Posterior cingulate gyrus (tissue), 11 donors: ENCODE results near the gene NAALADL2.

Experiments used
- DNase-seq, 10 donors: peaks; one replicate each; pipeline versions ENCODE4 v3.0.0 to v3.0.0-alpha.2; 2020 to 2021; ENCODE audit warnings: mixed read lengths in 3 of 10
- intact Hi-C: fragments of 100-400 bp; cut with DNase I; formaldehyde crosslinking; loops from one replicate; pipeline ENCODE4 v1.15.1; 2023

Gene NAALADL2

DNA sequence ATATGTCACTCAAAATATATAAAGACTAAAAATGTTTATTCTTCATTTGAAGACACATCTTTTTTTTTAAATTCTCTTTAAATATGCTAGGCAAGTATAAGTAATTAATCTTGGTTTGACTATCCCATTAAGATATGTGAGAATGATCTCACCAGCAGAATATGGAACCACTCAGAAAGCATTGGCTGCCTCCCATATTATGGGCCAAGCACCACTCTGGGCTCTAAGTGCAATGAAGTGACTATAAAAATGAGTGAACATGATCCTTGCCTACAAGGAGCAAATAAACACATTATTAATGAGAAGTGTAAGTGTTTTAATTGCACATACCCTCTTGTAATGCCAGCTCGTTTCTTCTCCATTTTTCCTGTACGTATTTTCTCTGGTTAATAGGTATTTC lies 328.5 kb downstream of the NAALADL2 start:
- DNase-seq: no peak

DNA sequence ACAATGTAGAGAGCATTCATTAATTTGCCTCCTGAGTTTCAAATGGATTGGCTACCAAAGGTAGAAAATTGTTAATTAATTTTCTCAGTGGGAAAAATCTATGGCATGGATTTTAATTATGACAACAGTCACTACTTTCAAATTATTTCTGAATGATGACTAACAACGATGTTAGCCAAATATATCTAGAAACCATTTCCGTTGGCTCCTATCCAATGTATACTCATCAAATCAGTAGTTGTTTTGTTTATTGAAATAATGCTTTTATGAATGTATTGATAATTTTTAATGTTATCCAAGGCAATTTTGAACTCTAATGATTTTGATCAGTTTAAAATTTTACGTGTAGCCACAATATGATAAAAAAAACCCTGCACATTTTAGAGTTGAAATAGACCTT lies 333.4 kb downstream of the NAALADL2 start:
- no peak for DNase-seq
- intact Hi-C loops: no loop called here

More for the DNA sequence above, 328.5 kb downstream of the NAALADL2 start:
- intact Hi-C loops: no loop called here

DNA sequence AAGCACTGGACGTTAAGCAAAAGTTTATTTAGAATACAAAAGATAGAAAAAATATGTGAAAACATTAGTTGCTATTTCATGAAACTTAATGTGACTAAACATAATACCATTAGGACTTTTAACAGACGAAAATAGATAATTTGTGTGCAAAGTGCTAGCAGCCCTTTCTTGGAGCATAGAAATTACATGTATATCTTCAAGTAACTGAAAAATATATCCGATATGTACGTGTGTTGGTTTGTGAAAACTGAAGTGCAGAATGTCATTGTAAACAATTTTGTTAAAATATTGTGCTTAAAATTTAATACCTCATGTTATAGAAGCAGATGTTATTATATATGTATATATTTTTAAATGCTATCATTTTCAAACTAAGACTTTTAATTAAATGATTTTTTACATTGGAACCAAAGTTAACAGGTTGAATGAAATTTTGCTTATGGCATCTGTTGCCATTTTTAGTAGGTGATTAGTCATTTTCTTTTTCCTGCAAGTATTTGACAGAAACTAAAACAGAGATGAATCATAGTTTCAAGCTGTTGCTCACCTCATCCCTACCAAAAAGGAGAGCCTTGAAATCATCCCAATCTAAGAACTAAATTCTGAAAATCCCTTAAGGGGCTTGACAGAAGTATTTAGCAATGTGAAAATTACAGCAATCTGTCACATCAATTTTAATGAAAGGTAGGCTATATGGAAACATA lies 334.8 kb downstream of the NAALADL2 start:
- DNase-seq: no peak
- intact Hi-C loops: no loop called here

DNA sequence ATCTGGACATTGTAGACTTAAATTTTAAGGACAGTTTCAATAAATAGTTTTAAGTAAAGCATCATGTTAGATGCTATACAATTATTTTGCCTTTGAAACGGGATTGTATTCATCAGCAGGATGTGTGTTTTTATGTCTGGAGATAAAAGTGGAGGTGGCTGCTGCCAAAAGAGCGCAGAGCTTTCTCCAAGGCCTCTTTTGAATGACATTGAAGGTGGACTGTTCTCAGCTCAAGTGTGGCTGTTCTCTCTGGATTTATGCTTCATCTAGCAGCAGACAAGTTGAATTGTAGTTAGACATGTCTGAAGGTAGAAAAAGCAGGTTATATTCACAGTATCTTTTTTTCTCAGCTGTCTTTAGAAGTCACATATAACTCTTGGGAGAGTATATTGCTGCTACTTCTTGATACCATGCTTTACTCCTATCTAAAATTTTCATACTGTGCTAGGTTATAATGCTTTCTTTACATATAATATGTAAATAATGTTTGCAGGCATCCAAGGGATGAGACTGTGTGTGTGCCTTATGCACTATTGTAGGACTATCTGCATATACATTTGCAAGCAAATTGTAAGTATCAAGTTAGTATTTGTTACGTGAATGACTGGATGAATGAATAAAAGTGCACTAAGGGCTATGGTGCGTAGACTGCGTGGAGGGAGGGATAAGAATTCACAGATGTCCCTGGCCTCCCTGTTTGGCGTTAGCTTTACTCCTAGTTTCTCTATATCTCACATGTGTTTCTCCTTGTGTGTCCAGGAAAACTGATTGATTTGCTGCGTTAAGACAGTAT lies 340.1 kb downstream of the NAALADL2 start:
- DNase-seq: no peak
- intact Hi-C loops: no loop called here

DNA sequence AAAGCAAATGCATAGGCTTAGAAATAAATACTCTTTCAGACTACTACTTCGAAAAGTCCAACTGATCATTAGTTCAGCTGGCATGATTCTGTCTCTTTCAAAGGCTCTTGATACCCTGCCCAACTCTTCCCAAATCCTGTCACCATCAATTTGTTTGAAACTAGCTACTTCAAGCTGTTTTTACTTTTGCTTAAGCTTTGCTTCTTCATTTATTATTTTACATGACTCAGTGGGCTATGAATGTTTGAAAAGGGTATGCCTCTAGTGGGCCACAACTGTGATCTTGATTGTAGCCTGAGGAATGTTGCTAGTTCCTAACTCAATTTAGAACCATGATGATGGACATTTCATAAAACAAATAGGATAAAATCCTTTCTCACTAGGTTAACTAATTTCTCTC lies 340.8 kb downstream of the NAALADL2 start:
- intact Hi-C loops: no loop called here
- DNase-seq: no peak

DNA sequence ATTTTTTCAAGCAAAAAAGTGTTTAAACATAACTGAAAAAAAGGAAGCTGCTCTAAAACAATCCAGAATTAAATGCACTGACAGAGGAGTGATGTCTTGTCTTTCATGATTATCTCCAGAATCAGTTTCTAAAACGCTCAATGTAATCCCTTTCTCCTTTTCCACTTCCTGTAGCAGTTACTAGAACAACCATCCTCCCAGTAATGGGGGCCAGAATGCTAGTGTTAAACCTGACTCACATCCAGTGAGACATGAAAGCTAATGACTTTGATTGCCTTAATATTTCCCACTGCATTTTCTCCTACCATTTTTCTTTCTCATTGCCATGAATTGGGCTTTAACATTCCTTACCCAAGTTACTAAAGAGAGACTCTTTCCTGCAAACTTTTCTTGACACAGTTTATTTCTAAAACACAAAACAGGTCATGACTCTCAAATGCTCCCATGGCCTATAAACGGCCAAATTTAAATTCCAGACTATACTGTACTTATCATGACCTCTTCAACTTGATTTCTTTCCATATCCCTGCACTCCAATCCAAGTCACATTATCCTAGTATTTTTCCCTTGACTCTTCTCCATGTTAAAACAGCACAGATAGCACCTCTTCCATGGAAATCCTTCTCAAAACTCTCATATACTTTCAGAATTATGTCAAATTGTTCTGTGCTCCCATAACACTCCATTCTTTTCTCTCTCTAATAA lies 341.4 kb downstream of the NAALADL2 start:
- intact Hi-C loops: no loop called here
- no peak for DNase-seq

DNA sequence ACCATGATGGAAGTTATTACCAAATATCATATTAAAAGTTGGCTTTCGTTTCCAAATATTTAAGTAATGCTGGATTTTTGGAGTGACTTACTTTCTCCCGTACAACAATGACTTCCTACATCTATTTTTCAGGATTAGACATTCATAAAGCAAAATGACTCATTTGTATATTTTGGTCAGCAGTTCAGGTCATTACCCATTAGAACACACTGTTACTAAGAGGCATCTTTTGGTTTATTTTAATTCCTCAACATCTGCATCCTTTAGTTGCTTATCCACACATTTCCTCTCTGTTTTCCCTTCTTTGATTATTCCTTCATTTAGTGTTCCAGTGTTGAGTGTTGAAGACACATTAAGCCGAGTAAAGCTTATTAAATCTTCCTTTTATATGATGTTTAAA lies 348.2 kb downstream of the NAALADL2 start:
- intact Hi-C loops: no loop called here
- DNase-seq: no peak

DNA sequence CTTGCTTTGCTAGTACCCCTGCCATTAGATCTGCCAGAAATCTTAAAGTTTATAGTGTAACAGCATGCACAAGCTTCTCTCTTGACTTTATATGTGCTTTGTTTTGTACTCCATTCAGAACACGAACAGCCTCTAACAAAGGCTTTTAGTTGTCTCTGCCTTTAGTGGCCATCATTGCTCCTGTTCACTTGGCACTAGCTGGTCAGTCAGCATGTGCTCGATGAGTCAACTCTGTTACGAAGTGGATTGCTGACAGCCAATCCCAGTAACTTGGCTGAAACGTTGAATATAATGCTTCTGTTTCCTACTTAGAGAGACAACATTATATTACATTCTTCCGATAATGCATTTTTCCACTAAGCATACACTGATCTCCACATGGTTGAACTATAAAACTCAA lies 349.2 kb downstream of the NAALADL2 start:
- intact Hi-C loops: no loop called here
- DNase-seq: peak in 6 of 10 donors; percentile 9 to 85 (median 43)

DNA sequence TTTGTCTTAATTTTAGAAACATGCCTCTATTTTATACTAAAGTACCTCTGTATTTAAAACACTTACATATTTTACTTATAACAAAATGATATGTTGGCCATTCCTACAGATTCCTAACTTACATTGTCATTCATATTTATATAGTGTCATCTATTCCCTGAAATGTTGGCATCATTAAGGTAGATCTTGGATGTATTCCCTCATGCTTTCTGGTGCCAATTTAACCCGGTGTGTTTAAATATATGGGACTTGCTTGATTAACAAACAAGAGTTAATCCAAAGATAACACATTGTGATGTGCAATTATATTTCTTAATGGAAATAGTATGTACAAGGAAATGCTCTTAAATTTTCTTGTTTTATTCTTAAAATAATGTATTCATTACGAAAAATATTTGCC lies 352.3 kb downstream of the NAALADL2 start:
- intact Hi-C loops: no loop called here
- DNase-seq: no peak

DNA sequence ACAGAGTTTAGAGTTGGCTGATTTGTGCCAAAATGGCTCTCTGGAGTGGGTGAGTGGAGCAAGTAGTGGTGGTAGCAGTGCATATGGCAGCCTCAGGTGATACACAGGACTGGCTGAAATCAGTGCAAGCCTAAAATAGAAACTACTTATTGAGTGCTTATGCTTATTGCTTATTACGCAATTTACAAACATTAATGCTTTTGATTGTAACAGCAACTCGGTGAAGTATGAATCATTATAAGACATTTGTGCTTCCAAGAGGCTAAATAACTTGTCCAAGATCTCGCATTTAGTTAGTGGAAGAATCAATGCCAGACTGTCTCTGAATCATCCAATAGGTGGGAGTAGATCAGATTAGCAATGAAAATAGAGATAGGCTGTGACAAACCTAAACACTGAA lies 353.8 kb downstream of the NAALADL2 start:
- DNase-seq: no peak
- intact Hi-C loops: no loop called here

DNA sequence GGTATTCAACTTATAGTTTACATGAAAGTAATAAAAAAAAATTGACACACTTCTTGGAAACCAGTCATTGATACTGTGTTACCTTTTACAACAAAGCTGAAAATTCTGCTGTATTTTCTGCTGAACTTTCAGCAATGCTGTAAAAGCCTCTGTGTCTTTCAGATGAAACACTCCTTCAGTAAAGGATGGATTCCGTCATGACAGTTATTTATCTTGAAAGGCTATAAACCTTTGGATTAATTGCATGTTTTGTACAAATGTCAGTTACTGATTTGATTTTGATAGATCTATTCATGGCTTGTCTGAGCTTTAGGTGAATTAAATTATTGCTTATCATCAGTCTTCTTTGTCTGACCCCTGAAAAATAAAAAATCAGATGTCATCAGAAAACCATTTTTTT lies 355.1 kb downstream of the NAALADL2 start:
- intact Hi-C loops: no loop called here
- DNase-seq: no peak

DNA sequence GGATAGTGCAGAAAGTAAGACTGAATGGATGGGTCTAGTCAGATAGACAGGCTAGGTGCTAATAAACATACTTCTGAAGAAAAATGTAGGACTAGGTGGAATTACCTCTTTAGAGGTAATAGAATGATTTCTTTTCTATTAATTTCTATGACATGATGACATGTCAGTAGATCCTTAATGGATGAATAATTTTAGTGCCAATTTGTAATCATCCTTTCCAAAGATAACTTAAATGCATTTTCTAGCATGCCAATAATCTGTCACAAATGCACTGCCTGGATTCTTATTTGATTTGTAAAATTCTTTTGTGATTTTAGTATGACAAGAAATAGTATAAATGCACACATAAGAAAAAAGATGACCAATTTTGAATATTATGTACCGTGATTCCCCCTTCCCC lies 356.7 kb downstream of the NAALADL2 start:
- no peak for DNase-seq
- intact Hi-C loops: no loop called here

DNA sequence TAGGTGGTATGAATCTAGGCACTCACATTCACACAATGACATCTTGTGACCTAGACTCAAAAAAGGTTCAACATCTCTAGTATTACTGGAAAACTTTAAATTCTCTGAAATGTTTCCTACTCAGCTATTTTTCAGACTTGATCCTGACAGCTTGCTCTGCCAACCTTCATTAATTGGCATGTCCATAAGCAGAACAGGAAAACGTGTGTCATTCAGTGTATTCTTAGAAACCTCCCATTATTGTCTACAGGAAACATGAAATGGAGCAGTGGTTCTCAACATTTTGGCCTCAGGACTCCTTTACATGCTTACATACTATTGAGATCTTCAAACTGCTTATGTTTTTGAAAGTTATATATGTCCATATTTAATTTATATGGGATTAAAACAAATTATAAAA lies 363.2 kb downstream of the NAALADL2 start:
- no peak for DNase-seq
- intact Hi-C loops: no loop called here

DNA sequence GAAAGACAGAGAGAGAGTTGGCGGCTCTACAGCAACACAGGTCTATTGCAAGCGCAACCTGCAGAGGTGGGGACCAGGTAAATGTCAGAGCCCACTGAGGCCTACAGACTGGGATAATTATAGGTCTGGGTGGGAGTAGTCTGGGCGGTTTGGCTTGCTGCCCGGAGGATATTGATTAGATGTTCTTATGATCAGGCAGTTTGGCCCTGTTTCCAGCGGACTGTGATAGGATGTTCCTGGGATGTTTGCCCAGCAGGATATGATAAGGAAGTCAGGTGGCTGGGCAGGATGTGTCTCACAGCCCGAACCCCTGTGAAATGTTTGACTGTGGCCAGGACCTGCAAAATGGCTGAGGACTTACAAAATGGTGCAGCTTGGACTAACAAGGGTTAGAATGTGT lies 364.9 kb downstream of the NAALADL2 start:
- intact Hi-C loops: no loop called here
- no peak for DNase-seq

DNA sequence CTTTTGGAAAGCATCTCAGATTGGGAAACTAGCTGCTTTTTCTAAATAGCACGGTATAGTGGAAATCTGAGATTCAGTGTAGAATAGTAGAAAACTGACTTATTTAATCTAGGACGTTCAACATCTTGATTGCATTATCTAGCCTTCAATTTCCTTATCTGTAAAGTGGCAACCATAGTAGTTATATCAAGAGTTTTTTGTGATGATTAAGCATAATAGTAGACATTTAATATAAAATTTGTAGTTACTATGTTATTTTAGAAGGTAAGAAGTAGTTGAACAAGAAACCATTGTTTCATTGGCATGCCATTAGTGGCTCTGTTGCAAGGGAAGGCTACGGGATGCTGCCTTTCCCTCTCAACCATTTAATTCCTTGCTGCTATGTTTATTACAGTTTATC lies 367.3 kb downstream of the NAALADL2 start:
- intact Hi-C loops: no loop called here
- no peak for DNase-seq

DNA sequence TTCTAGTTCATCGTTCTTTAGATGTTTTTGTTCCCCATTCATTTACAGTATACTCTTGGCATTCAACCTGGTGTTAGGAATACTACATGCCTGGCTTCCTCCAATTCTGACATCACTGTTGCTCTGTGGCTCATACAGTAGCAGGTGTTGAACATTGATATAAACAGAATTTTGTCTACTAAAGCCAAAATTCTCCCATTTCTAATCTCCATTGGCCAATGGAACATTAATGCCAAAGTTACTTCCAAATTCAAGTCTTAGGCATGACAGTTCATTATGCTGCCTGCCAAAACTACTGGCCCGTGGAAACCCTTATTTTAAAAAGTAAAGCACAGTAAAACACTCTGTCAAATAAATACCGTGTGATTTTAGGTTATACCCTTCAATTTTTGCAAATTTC lies 368.0 kb downstream of the NAALADL2 start:
- intact Hi-C loops: no loop called here
- DNase-seq: no peak

DNA sequence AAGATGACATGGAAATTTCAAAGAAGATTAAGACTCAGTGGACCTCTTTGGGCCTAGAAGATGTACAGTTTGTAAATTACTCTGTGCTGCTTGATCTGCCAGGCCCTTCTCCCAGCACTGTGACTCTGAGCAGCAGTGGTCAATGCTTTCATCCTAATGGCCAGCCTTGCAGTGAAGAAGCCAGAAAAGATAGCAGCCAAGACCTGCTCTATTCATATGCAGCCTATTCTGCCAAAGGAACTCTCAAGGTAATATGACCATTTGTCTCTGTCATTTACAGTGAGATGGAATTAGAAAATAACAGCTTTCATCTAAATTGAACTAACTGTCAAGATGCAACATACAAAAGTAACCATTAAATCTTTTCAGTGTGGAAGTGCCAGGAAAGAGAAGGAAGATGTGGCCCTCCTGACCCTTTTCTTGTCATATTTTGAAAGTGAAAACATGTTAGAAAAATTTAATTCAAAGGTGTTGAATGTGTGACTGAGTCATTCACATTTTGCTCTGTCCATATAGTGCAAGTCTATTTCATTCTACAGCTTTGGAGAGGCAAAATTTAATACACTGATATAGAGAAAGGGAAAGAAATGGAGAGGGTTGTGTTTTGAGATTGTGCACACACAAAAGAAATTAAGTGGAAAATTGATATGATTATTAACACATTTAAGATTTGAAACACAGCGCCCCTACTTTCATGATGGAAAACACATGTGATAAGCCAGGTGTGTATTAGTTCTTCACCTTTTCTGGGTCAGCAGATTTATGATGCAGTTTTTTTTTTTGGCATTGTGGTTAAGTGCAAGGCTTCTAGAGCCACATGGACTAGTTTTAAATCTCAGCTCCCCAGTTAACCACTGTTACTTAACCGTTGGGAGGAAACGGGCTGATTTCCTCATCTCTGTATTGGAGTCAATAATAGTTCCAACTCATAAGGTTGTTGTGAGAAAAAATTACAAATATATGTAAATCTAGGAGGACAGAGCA lies 375.1 kb downstream of the NAALADL2 start:
- DNase-seq: no peak
- intact Hi-C loops: no loop called here

DNA sequence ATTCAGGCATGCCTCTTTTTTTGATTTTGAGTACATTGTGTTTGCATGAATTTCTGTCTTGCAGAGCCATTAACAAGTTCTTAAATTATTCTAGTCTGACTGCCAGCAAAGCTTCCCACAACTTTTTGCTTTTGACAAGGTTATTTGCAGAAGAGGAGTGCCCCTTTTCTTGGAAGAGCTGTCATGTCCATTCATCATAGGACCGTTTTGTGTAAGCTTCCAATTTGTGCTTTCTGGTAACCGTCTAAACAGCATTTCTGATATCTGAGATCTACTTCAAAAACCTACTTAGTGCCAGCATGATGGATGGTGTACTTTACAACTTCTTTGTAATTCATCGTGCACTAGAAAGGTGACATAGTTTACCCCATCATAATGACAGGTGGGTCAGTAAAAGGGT lies 379.7 kb downstream of the NAALADL2 start:
- intact Hi-C loops: no loop called here
- DNase-seq: no peak

DNA sequence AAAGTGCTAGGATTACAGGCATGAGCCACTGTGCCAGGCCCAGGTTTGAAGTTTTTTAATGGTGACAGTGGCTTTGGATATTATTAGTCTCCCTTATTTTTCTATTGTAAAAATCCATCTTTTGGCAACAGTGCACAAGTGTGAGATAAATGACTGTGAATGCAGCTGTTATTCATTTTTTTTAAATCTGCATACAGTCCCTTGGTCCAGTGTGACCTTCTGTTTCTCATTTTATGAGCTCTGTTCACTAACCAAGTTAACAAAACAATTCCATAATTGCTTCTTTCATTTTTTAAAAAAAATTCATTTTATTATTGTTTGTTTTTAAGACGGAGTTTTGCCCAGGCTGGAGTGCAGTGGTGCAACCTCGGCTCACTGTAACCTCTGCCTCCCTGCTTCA lies 381.8 kb downstream of the NAALADL2 start:
- DNase-seq: no peak
- intact Hi-C loops: no loop called here

DNA sequence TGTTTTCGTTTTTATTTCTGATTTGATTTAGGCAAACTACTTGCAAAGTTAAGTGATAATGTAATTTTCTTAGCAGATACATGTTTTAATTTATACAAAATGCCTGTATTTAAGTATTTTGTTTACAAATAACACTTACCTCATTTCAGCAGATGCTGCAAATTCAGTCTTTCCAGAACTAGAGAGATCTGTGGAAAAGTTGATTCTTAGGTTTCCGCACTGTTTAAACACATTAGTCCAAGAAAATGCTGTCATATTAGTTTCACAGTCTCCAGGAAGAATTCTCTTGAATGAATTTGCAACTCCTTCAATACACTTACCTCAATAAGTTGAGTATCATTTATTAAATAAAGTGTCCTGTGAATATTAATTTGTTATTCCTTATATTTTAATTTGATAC lies 383.1 kb downstream of the NAALADL2 start:
- intact Hi-C loops: no loop called here
- DNase-seq: no peak

DNA sequence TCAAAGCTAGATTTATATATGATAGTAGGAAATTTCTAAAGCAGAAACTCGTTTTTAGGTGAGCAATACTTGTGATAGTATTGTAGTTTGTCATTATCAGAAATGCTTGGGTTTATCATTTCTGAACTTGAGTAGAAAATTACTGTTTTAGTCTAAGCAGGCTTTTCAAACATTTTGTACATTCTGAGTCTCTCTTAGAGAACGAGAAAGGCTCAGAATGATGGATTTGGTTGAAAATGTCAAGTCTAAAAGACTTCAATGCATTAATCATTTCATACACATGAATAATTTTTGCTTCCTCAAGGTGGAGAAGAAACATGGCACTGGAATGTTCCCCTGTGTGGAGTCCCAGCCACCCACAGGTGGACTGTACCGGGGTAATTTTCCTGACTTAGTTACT lies 387.1 kb downstream of the NAALADL2 start:
- DNase-seq: no peak
- intact Hi-C loops: no loop called here
